SK-N-SH (cell line): ENCODE measurements around the gene MLC1.

Experiments
- CTCF ChIP-seq: fragments of 200-600 bp; sonication (generic); IDR thresholded peaks from 2 replicates; pipeline ENCODE4 v1.6.1; 2017; ENCODE audit warnings: antibody characterized with exemption, mild to moderate bottlenecking, moderate library complexity
- EZH2phosphoT487 ChIP-seq: fragments of 200-600 bp; sonication (generic); IDR thresholded peaks from 2 replicates; pipeline ENCODE4 v1.6.1; 2017; ENCODE audit warnings: low read depth, mixed run types, mild to moderate bottlenecking, antibody characterized with exemption, moderate library complexity, borderline replicate concordance
- IRF3 ChIP-seq: fragments of 150-350 bp; IDR thresholded peaks from 2 replicates; pipeline ENCODE4 v1.6.1; 2016; ENCODE audit warnings: mild to moderate bottlenecking, low read depth, low read length
- MEF2A ChIP-seq: IDR thresholded peaks from 2 replicates; pipeline ENCODE4 v1.4.0; 2012; ENCODE audit warnings: low read depth, borderline replicate concordance
- PBX3 ChIP-seq: IDR thresholded peaks from 2 replicates; pipeline ENCODE4; 2012
- POLR2AphosphoS5 ChIP-seq: IDR thresholded peaks from 2 replicates; pipeline ENCODE4 v1.6.1; 2012; ENCODE audit warnings: low read depth, low read length
- RFX5 ChIP-seq: IDR thresholded peaks from 2 replicates; pipeline ENCODE4 v1.6.1; 2012; ENCODE audit warnings: mild to moderate bottlenecking, improper control_type of control experiment, low read length
- TAF1 ChIP-seq: IDR thresholded peaks from 2 replicates; pipeline ENCODE4 v1.6.1; 2012; ENCODE audit warnings: low read depth, mild to moderate bottlenecking, low read length, moderate library complexity, borderline replicate concordance
- USF2 ChIP-seq: fragments of 150-350 bp; IDR thresholded peaks from 2 replicates; pipeline ENCODE4 v1.6.1; 2017; ENCODE audit warnings: antibody characterized with exemption, low read length, low read depth, borderline replicate concordance
- YY1 ChIP-seq: IDR thresholded peaks from 2 replicates; pipeline ENCODE4 v1.4.0; 2012; ENCODE audit warnings: low read depth, mild to moderate bottlenecking

- TF ChIP-seq PBX3 = no peak
- TF ChIP-seq POLR2AphosphoS5 = no peak
- TF ChIP-seq CTCF = no peak
- TF ChIP-seq USF2 = no peak
- TF ChIP-seq EZH2phosphoT487 = no peak
- TF ChIP-seq IRF3 = no peak
- TF ChIP-seq MEF2A = no peak
- no peak for TF ChIP-seq YY1
- no peak for TF ChIP-seq TAF1
- no peak for TF ChIP-seq RFX5
Observed at GRCh38 chr22:50105208-50106100, 20.2 kb upstream of the MLC1 start.
